HL-60/S4 treated with phorbol 12-myristate 13-acetate at 8.2 ng/mL for 4 days and 3 days (cell line): ENCODE results near the gene MOV10L1.
"Not testable (repeated sequence)": the region's sequence is repeated elsewhere in the genome, so short reads cannot be mapped to it uniquely, and the experiment has no call there.

Source experiments
- in situ Hi-C: fragments of 300-500 bp; cut with MboI; formaldehyde crosslinking; loops from 2 replicates; pipeline ENCODE4 v1.15.0; 2022; ENCODE audit warnings: low sequenced_read_pairs

MOV10L1 gene

GRCh38 chr22:50151571-50152537 lies 62.0 kb downstream of the MOV10L1 start:
- in situ Hi-C loops: no loop called here

GRCh38 chr22:50153056-50153755 lies 63.4 kb downstream of the MOV10L1 start:
- in situ Hi-C loops: no loop called here

- in situ Hi-C loops: no loop called here
Measured at GRCh38 chr22:50153756-50154140, 63.9 kb downstream of the MOV10L1 start.

- in situ Hi-C loops: no loop called here
Measured at GRCh38 chr22:50157709-50158375, 68.0 kb downstream of the MOV10L1 start.

GRCh38 chr22:50160947-50161346 lies 71.1 kb downstream of the MOV10L1 start:
- in situ Hi-C loops: no loop called here

- in situ Hi-C loops: no loop called here
Measured at GRCh38 chr22:50161508-50162390, 71.9 kb downstream of the MOV10L1 start.

GRCh38 chr22:50162391-50162956 lies 72.7 kb downstream of the MOV10L1 start:
- in situ Hi-C loops: no loop called here

- in situ Hi-C loops: no loop called here
Measured at GRCh38 chr22:50165436-50166123, 75.8 kb downstream of the MOV10L1 start.

- in situ Hi-C loops: no loop called here
Measured at GRCh38 chr22:50167689-50168489, 78.1 kb downstream of the MOV10L1 start.

GRCh38 chr22:50168490-50169180 lies 78.8 kb downstream of the MOV10L1 start:
- in situ Hi-C loops: not testable (repeated sequence)

GRCh38 chr22:50169181-50169759 lies 79.5 kb downstream of the MOV10L1 start:
- in situ Hi-C loops: no loop called here

- in situ Hi-C loops: no loop called here
Measured at GRCh38 chr22:50169774-50170341, 80.1 kb downstream of the MOV10L1 start.

- in situ Hi-C loops: no loop called here
Measured at GRCh38 chr22:50170453-50171318, 80.9 kb downstream of the MOV10L1 start, which contains the start of gene PANX2. PANX2 (plus strand) TSS chr22:50170731; CDS start chr22:50170731, 0 bp downstream.

GRCh38 chr22:50171319-50171964 lies 81.6 kb downstream of the MOV10L1 start:
- in situ Hi-C loops: no loop called here

GRCh38 chr22:50171965-50172421 lies 82.2 kb downstream of the MOV10L1 start:
- in situ Hi-C loops: no loop called here
